A549 (cell line): ENCODE data around the gene NUDT7. TPM values are rescaled to one million over a fixed set of nuclear protein-coding genes. Genes with fewer than 3 reads are reported as not detected.

Experiments used
- ATAC-seq, 2 experiments: fragments of 200-7000 bp in 1 of 2; fragments of >200 bp in 1 of 2; cut with Nextera tagmentation in 1 of 2; cut with Tn5 transposase in 1 of 2; 3 replicates each; pipeline versions ENCODE4 v1.8.0 to v1.9.1; 2018 to 2020; ENCODE audit warnings: mild to moderate bottlenecking in 1 of 2, moderate library complexity in 1 of 2
- CTCF ChIA-PET: fragments of 300-600 bp; sonication (Branson Sonifier 250); formaldehyde crosslinking; extraction: SDS; loops from one replicate; lab custom pipeline; 2021; ENCODE audit warnings: antibody characterized with exemption, inconsistent platforms; lab: Yijun Ruan, JAX
- POLR2A ChIA-PET: fragments of 350-600 bp; formaldehyde crosslinking; extraction: SDS; loops from one replicate; lab custom pipeline; 2021; ENCODE audit warnings: antibody characterized with exemption, inconsistent platforms; lab: Yijun Ruan, JAX
- DNase-seq, 2 experiments: peaks; one replicate each; pipeline versions ENCODE4 v3.0.0 to v3.0.0-alpha.2; 2011 to 2016; ENCODE audit warnings: low read depth in 1 of 2, low spot score in 1 of 2
- FAIRE-seq: peaks from 2 replicates; lab custom pipeline; 2011; peaks lifted over from hg19 to GRCh38; lab: Jason Lieb, UNC
- H3K27ac ChIP-seq, 2 experiments: fragments of >200 bp; sonication (Bioruptor Twin); formaldehyde crosslinking; 3 replicates each; pipeline ENCODE4 v1.5.1; 2016 to 2017
- H3K4me1 ChIP-seq: fragments of >200 bp; sonication (Bioruptor Twin); formaldehyde crosslinking; 3 replicates; pipeline ENCODE4 v1.6.1; 2016
- H3K4me2 ChIP-seq: fragments of >200 bp; sonication (Bioruptor Twin); formaldehyde crosslinking; 3 replicates; pipeline ENCODE4 v1.6.1; 2016
- H3K4me3 ChIP-seq: fragments of >200 bp; sonication (Bioruptor Twin); formaldehyde crosslinking; 3 replicates; pipeline ENCODE4 v1.5.1; 2016
- H3K9me3 ChIP-seq: fragments of >200 bp; sonication (Bioruptor Twin); formaldehyde crosslinking; 3 replicates; pipeline ENCODE4 v1.6.1; 2016
- CBX2 ChIP-seq: fragments of 200-600 bp; sonication (generic); IDR thresholded peaks from 2 replicates; pipeline ENCODE4 v1.6.1; 2016; ENCODE audit warnings: low read depth, mild to moderate bottlenecking, borderline replicate concordance
- CBX8 ChIP-seq: fragments of 200-600 bp; sonication (generic); IDR thresholded peaks from 2 replicates; pipeline ENCODE4 v1.6.1; 2016
- EP300 ChIP-seq, 2 experiments: fragments of >200 bp; sonication (Bioruptor Twin); formaldehyde crosslinking; IDR thresholded peaks; 2 replicates in 1 of 2; 3 replicates in 1 of 2; pipeline ENCODE4 v1.6.1; 2016 to 2017
- FOSL2 ChIP-seq, 2 experiments: fragments of 450-650 bp in 1 of 2; fragments of >200 bp in 1 of 2; sonication (Bioruptor Twin) in 1 of 2; formaldehyde crosslinking; IDR thresholded peaks; 2 replicates each; pipeline versions ENCODE4 v1.5.0 to v1.6.1; 2016 to 2020; ENCODE audit warnings: mild to moderate bottlenecking in 1 of 2, moderate library complexity in 1 of 2
- HDAC2 ChIP-seq: fragments of 200-600 bp; sonication (generic); IDR thresholded peaks from 2 replicates; pipeline ENCODE4 v1.6.1; 2016
- HOXA7 ChIP-seq: fragments of 250-450 bp; sonication (Bioruptor Pico); IDR thresholded peaks from 2 replicates; pipeline ENCODE4 v1.5.0; 2020; ENCODE audit warnings: mild to moderate bottlenecking, moderate library complexity
- HOXB5 ChIP-seq: fragments of 250-450 bp; sonication (Bioruptor Pico); IDR thresholded peaks from 2 replicates; pipeline ENCODE4 v1.5.0; 2020; ENCODE audit warnings: mild to moderate bottlenecking, moderate library complexity
- MYC ChIP-seq: IDR thresholded peaks from 2 replicates; pipeline ENCODE4 v1.6.1; 2012; ENCODE audit warnings: mild to moderate bottlenecking, inconsistent platforms, low read length, improper control_type of control experiment, borderline replicate concordance
- NFE2L2 ChIP-seq: fragments of 150-350 bp; conservative IDR thresholded peaks from 2 replicates; pipeline ENCODE4 v1.6.1; 2014; ENCODE audit warnings: low read length
- NPAS2 ChIP-seq: fragments of 250-450 bp; sonication (Bioruptor Pico); IDR thresholded peaks from 2 replicates; pipeline ENCODE4 v1.8.0; 2022; ENCODE audit warnings: mild to moderate bottlenecking, moderate library complexity, borderline replicate concordance
- NR3C1 ChIP-seq: fragments of >200 bp; sonication (Bioruptor Twin); formaldehyde crosslinking; IDR thresholded peaks from 3 replicates; pipeline ENCODE4 v1.6.1; 2017
- PHF8 ChIP-seq: fragments of 200-600 bp; sonication (generic); IDR thresholded peaks from 2 replicates; pipeline ENCODE4 v1.6.1; 2016; ENCODE audit warnings: low read depth, mild to moderate bottlenecking, antibody characterized with exemption, moderate library complexity, borderline replicate concordance
- POLR2AphosphoS2 ChIP-seq: conservative IDR thresholded peaks from 2 replicates; pipeline ENCODE4 v1.6.1; 2012; ENCODE audit warnings: low read length, improper control_type of control experiment, inconsistent platforms
- RAD21 ChIP-seq, 2 experiments: fragments of >200 bp in 1 of 2; sonication (Bioruptor Twin) in 1 of 2; formaldehyde crosslinking in 1 of 2; IDR thresholded peaks in 1 of 2; conservative IDR thresholded peaks in 1 of 2; 2 replicates in 1 of 2; 3 replicates in 1 of 2; pipeline ENCODE4 v1.6.1; 2012 to 2018; ENCODE audit warnings: inconsistent platforms in 1 of 2
- SREBF2 ChIP-seq: fragments of 450-650 bp; IDR thresholded peaks from 2 replicates; pipeline ENCODE4 v1.6.1; 2014; ENCODE audit warnings: mild to moderate bottlenecking, moderate library complexity
- TFCP2L1 ChIP-seq: fragments of 250-450 bp; sonication (Bioruptor Pico); IDR thresholded peaks from 2 replicates; pipeline ENCODE4 v1.5.0; 2021; ENCODE audit warnings: mild to moderate bottlenecking
- ZFP36 ChIP-seq: fragments of 450-650 bp; IDR thresholded peaks from 2 replicates; pipeline ENCODE4 v1.6.1; 2014; ENCODE audit warnings: borderline replicate concordance; ENCODE audit not compliant: partially characterized antibody
- ZNF302 ChIP-seq: fragments of 250-450 bp; sonication (Bioruptor Pico); IDR thresholded peaks from 2 replicates; pipeline ENCODE4 v1.9.0; 2021; ENCODE audit warnings: inconsistent platforms, mild to moderate bottlenecking, moderate library complexity
- ZSCAN20 ChIP-seq: fragments of 250-450 bp; sonication (Bioruptor Pico); IDR thresholded peaks from 2 replicates; pipeline ENCODE4 v1.8.0; 2022; ENCODE audit warnings: mild to moderate bottlenecking, moderate library complexity
- WGBS: methylation state at CpG from one replicate; pipeline ENCODE4 v1.1.6; 2017; ENCODE audit errors: missing lambda C conversion rate; 5-methylcytosine and 5-hydroxymethylcytosine counted together
- polyA plus RNA-seq, 4 experiments: library from polyadenylated mRNA; depleted of rRNA in 3 of 4; stranded (reverse); fragments of >200 nt; fragmentation: RNase III in 1 of 4; extraction: RNeasy Plus Mini Kit Qiagen cat#74134 plus additional on column Dnase treatment in 1 of 4; gene quantifications; 2 replicates in 3 of 4; 3 replicates in 1 of 4; pipeline ENCODE4 v1.2.3, GENCODE V29; 2011 to 2017
- TF ChIP-seq, protein P1 (sequence below): fragments of 150-350 bp; IDR thresholded peaks from 2 replicates; pipeline ENCODE4 v1.6.1; 2014; ENCODE audit warnings: low read depth, mild to moderate bottlenecking, low read length
- TF ChIP-seq, protein P2 (sequence below): fragments of 200-600 bp; sonication (generic); IDR thresholded peaks from 2 replicates; pipeline ENCODE4 v1.6.1; 2016; ENCODE audit warnings: antibody characterized with exemption, mild to moderate bottlenecking, moderate library complexity
- TF ChIP-seq, protein P3 (sequence below): fragments of 250-450 bp; sonication (Bioruptor Pico); IDR thresholded peaks from 2 replicates; pipeline ENCODE4 v1.5.0; 2020; ENCODE audit warnings: low read depth, mild to moderate bottlenecking, moderate library complexity

The NUDT7 gene
- polyA plus RNA-seq, 2 of the 4 experiments (the other 2 are of a cell fraction) = 6.9 to 19.8 TPM

GRCh38 chr16:77677129-77677528 is 45.2 kb upstream of the NUDT7 start (continued):
- TF ChIP-seq, protein P1, sequence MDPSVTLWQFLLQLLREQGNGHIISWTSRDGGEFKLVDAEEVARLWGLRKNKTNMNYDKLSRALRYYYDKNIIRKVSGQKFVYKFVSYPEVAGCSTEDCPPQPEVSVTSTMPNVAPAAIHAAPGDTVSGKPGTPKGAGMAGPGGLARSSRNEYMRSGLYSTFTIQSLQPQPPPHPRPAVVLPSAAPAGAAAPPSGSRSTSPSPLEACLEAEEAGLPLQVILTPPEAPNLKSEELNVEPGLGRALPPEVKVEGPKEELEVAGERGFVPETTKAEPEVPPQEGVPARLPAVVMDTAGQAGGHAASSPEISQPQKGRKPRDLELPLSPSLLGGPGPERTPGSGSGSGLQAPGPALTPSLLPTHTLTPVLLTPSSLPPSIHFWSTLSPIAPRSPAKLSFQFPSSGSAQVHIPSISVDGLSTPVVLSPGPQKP = no peak
- TF ChIP-seq TFCP2L1 (CRISPR knock-in tag) (no peak), EP300 (IDR thresholded peaks at IDR 0.05) (no peak)
- TF ChIP-seq, all 56 proteins: peak for 0

GRCh38 chr16:77679391-77679790 is 42.9 kb upstream of the NUDT7 start:
- Histone ChIP-seq H3K4me2 (no peak overlapping the region), H3K4me1 (no peaks in the 10 kb centered on the region), H3K9me3 (no peaks in the 10 kb centered on the region), H3K4me3 (no peak overlapping the region), H3K27ac (no peak overlapping the region)
- WGBS = 22% methylated on average over 3 of the region's 3 CpGs
- no peak for FAIRE-seq
- ChIA-PET CTCF (interaction anchor here (0.7 to 4.3 kb wide), 4 partner anchors 18 to 420 kb away, joined by 3 to 37 read pairs (median 4); partner anchors contain the start of gene WWOX), POLR2A (no interaction called here)
- TF ChIP-seq CBX8 = no peak
- DNase-seq = no peak
- no peak for ATAC-seq

- DNase-seq (peak in 1 of 2 experiments; percentile 14), FAIRE-seq (no peak), ATAC-seq (no peak)
- Histone ChIP-seq H3K4me1 (no peaks in the 10 kb centered on the region), H3K27ac (no peak overlapping the region), H3K9me3 (no peaks in the 10 kb centered on the region), H3K4me3 (no peak overlapping the region), H3K4me2 (no peak overlapping the region)
- ChIA-PET POLR2A (no interaction called here), CTCF (interaction anchor here (1.0 to 4.3 kb wide), 3 partner anchors 291 to 420 kb away, joined by 3 to 37 read pairs (median 6); partner anchors contain the start of gene WWOX)
- WGBS = 3% methylated on average over 3 of the region's 3 CpGs
- TF ChIP-seq FOSL2 (IDR thresholded peaks at IDR 0.05) (no peak), FOSL2 (CRISPR knock-in tag; IDR thresholded peaks at IDR 0.05) (no peak), NPAS2 (CRISPR knock-in tag) (no peak), HOXB5 (no peak), POLR2AphosphoS2 (no peak), ZFP36 (no peak), NR3C1 (no peak), ZNF302 (no peak), CBX2 (no peak)
- TF ChIP-seq, protein P1 = no peak
Observed at GRCh38 chr16:77679901-77680300, 42.4 kb upstream of the NUDT7 start.

GRCh38 chr16:77680496-77680895 is 41.8 kb upstream of the NUDT7 start:
- no peak for DNase-seq
- Histone ChIP-seq H3K4me1 (no peaks in the 10 kb centered on the region), H3K9me3 (no peaks in the 10 kb centered on the region), H3K4me2 (no peak overlapping the region), H3K27ac (no peak overlapping the region), H3K4me3 (no peak overlapping the region)
- TF ChIP-seq HDAC2 (no peak), NFE2L2 (no peak), MYC (no peak), RAD21 (conservative IDR thresholded peaks at IDR 0.05 in 1 of 2, IDR thresholded peaks at IDR 0.05 in 1 of 2) (no peak), POLR2AphosphoS2 (no peak), PHF8 (no peak), SREBF2 (no peak), TFCP2L1 (CRISPR knock-in tag) (no peak), ZSCAN20 (CRISPR knock-in tag) (no peak), HOXA7 (CRISPR knock-in tag) (no peak), ZFP36 (no peak)
- TF ChIP-seq, protein P2, sequence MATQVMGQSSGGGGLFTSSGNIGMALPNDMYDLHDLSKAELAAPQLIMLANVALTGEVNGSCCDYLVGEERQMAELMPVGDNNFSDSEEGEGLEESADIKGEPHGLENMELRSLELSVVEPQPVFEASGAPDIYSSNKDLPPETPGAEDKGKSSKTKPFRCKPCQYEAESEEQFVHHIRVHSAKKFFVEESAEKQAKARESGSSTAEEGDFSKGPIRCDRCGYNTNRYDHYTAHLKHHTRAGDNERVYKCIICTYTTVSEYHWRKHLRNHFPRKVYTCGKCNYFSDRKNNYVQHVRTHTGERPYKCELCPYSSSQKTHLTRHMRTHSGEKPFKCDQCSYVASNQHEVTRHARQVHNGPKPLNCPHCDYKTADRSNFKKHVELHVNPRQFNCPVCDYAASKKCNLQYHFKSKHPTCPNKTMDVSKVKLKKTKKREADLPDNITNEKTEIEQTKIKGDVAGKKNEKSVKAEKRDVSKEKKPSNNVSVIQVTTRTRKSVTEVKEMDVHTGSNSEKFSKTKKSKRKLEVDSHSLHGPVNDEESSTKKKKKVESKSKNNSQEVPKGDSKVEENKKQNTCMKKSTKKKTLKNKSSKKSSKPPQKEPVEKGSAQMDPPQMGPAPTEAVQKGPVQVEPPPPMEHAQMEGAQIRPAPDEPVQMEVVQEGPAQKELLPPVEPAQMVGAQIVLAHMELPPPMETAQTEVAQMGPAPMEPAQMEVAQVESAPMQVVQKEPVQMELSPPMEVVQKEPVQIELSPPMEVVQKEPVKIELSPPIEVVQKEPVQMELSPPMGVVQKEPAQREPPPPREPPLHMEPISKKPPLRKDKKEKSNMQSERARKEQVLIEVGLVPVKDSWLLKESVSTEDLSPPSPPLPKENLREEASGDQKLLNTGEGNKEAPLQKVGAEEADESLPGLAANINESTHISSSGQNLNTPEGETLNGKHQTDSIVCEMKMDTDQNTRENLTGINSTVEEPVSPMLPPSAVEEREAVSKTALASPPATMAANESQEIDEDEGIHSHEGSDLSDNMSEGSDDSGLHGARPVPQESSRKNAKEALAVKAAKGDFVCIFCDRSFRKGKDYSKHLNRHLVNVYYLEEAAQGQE = no peak
- TF ChIP-seq, protein P3, sequence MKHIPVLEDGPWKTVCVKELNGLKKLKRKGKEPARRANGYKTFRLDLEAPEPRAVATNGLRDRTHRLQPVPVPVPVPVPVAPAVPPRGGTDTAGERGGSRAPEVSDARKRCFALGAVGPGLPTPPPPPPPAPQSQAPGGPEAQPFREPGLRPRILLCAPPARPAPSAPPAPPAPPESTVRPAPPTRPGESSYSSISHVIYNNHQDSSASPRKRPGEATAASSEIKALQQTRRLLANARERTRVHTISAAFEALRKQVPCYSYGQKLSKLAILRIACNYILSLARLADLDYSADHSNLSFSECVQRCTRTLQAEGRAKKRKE (CRISPR knock-in tag) = no peak
- WGBS = 24% methylated on average over 3 of the region's 3 CpGs
- ChIA-PET POLR2A (no interaction called here), CTCF (interaction anchor here (2.1 kb wide), 1 partner anchor 20 kb away, joined by 5 read pairs; no protein-coding TSS in a partner anchor)
- FAIRE-seq = no peak
- ATAC-seq = no peak
